Activated naive CD4-positive, alpha-beta T cell treated with anti-CD3 and anti-CD28 coated beads, Interleukin-2, amount 50 U/mL, for 16 hours (primary cell): ENCODE measurements around the gene CENPT.
A peak's percentile ranks its signal among the peaks of the same experiment; 100 is the strongest.

Experiments
- DNase-seq: peaks from one replicate; pipeline ENCODE4 v3.0.0-alpha.2; 2020

The CENPT gene

GRCh38 chr16:67847064-67847861 lies at the start of gene CENPT:
Gene CENPT (minus strand): TSS chr16:67847693. CDS start chr16:67833859, 13,834 bp downstream.
- DNase-seq, result no peak

DNA sequence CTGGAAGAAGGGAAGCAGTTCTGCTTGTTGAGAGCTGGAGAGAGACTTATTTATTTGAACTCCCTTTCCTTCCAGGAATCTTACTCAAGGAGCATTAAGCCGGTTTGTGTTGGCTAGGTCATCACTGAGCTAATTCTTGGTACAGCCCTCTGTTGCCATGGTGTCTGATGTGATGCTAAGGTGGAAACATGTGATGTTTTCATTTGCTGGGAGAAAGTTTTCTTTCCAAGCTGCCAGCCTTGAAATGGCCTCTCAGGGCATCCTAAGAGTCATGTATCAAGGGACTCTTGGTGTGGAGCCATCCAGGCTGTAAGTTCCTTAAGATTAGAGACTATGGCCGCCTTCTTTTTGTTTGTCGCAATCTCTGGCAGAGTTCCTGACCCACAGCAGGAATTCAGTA lies 49.7 kb upstream of the CENPT start:
- DNase-seq, result no peak

GRCh38 chr16:67893743-67894399 lies 46.4 kb upstream of the CENPT start:
- no peak for DNase-seq

GRCh38 chr16:67892899-67893742 lies 45.6 kb upstream of the CENPT start, which contains the start of gene PSKH1:
Gene PSKH1 (plus strand): TSS chr16:67893254. CDS start chr16:67908750, 15,496 bp downstream.
- peak; percentile 94 for DNase-seq

GRCh38 chr16:67892375-67892774 lies 44.9 kb upstream of the CENPT start:
- DNase-seq, result no peak

- DNase-seq, result no peak
Measured at GRCh38 chr16:67888331-67888730, 40.8 kb upstream of the CENPT start.

DNA sequence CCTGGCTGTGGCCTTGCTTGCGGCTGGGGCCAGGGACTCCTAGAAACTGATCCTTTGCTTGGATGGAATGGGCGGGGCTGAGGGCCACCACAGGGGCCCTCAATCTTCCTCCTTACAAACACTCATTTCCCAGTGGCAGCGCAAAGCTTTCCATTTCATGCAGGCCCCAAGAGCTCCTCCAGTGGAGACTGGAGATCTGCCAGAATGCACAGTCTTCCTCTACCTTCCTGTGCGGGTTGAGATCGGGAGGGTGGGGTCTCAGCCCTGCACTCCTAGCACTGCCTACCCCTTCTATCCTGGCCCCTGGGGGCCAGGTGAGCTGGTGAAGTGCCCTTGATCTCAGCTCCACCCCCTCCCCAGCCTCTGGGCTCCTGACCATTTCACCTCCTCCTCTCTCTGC lies 38.9 kb upstream of the CENPT start:
- no peak for DNase-seq

DNA sequence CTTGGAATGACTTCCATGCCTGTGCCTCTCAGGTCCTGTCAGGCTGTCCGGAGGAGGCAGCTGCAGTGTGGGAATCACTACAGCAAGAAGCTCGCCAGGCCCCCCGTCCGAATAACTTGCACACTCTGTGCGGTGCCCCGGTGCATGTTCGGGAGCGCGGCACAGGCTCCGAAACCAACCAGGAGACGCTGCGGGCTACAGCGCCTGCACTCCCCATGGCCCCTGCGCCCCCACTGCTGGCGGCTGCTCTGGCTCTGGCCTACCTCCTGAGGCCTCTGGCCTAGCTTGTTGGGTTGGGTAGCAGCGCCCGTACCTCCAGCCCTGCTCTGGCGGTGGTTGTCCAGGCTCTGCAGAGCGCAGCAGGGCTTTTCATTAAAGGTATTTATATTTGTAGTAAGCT lies 38.5 kb upstream of the CENPT start:
- no peak for DNase-seq

- DNase-seq, result no peak
Measured at GRCh38 chr16:67885545-67885944, 38.1 kb upstream of the CENPT start.

GRCh38 chr16:67884684-67885083 lies 37.2 kb upstream of the CENPT start, which contains the start of gene NRN1L:
Gene NRN1L (plus strand): TSS chr16:67884885. CDS start chr16:67884904, 19 bp downstream.
- no peak for DNase-seq

GRCh38 chr16:67883872-67884261 lies 36.4 kb upstream of the CENPT start:
- peak; percentile 77 for DNase-seq

DNA sequence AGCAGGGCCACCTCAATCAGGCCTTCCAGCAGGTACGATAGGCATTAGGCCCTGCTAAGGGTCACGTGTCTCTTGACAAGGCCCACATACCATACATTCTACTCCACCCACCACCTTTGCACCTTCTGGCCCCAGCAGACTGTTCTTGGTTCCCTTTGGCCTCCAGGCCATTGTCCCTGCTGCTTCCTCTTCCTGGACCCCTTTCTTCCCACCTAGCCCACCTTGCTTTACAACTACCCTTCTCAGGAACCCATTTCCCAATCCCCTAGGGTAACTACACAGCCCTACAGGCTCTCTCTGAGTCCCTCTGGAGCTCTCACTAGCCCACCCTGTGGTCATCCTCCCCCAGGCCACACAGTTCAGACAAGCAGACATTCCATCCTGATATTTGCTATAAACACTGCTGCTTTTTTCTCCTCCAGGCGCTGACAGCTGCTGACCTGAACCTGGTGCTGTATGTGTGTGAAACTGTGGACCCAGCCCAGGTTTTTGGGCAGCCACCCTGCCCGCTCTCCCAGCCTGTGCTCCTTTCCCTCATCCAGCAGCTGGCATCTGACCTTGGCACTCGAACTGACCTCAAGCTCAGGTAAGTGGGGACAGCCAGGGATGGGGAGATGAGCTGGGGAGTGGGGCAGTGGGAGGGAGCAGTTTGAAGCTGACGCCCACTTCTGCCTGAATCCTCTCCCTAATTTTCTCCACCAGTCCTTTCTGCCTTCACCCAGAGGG lies 35.8 kb upstream of the CENPT start:
- no peak for DNase-seq

DNA sequence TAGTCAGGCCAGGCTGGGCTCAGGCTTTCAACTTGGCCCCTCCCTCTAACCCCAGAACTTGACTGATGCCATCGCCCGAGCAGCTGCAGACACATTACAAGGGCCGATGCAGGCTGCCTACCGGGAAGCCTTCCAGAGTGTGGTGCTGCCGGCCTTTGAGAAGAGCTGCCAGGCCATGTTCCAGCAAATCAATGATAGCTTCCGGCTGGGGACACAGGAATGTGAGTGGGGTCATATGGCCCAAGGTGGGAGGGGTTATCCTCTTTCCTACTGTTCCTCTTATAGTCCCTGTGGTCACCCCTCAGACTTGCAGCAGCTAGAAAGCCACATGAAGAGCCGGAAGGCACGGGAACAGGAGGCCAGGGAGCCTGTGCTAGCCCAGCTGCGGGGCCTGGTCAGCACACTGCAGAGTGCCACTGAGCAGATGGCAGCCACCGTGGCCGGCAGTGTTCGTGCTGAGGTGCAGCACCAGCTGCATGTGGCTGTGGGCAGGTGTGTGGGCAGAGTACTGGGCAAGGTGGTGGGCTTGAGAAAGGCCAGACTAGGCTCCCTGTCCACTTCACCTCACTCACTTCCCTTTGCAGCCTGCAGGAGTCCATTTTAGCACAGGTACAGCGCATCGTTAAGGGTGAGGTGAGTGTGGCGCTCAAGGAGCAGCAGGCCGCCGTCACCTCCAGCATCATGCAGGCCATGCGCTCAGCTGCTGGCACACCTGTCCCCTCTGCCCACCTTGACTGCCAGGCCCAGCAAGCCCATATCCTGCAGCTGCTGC lies 35.1 kb upstream of the CENPT start:
- no peak for DNase-seq

DNA sequence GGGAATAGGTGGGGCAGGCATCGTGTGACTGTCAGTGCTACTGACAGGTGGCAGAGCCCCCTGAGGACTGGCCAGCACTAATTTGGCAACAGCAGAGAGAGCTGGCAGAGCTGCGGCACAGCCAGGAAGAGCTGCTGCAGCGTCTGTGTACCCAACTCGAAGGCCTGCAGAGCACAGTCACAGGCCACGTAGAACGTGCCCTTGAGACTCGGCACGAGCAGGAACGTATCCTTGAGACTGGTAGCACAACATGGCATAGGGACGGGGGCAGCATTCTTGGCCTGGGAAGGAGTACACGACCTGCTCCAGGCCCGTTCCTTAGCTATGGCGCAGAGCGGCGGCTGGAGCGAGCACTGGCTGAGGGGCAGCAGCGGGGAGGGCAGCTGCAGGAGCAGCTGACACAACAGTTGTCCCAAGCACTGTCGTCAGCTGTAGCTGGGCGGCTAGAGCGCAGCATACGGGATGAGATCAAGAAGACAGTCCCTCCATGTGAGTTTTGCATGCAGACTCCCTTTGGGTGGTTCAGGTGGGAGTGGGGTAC lies 34.2 kb upstream of the CENPT start:
- no peak for DNase-seq

DNA sequence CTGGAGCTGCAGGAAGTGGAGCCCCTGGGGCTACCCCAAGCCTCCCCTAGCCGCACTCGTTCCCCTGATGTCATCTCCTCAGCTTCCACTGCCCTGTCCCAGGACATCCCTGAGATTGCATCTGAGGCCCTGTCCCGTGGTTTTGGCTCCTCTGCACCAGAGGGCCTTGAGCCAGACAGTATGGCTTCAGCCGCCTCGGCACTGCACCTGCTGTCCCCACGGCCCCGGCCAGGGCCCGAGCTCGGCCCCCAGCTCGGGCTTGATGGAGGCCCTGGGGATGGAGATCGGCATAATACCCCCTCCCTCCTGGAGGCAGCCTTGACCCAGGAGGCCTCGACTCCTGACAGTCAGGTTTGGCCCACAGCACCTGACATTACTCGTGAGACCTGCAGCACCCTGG lies 33.1 kb upstream of the CENPT start:
- no peak for DNase-seq

DNA sequence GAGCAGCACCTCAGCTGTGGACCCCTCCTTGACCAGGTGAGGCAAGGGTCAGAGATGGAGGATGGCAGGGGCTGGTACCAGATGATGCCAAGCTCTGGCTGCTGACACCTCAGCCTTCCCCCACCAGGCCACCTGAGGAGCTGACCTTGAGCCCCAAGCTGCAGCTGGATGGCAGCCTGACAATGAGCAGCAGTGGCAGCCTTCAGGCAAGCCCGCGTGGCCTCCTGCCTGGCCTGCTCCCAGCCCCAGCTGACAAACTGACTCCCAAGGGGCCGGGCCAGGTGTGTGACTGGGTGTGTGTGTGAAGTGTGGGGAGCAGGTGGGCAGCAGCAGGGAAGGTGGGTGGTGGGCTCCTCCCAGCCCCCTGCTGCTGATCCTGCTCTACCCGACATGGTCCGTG lies 32.4 kb upstream of the CENPT start:
- no peak for DNase-seq

DNA sequence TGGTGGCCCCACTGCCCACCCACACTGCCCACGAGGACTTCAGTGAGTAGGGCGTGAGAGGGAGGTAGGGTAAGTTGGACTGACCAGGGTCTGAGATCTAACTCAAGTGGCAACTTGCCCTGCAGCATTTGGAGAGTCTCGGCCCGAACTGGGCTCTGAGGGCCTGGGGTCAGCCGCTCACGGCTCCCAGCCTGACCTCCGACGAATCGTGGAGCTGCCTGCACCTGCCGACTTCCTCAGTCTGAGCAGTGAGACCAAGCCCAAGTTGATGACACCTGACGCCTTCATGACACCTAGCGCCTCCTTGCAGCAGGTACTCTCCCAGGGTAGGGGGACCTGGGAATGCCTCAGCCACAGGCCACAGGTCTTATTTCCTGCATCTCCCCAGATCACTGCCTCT lies 32.0 kb upstream of the CENPT start:
- DNase-seq, result no peak

- DNase-seq, result no peak
Measured at GRCh38 chr16:67878846-67879245, 31.4 kb upstream of the CENPT start.

GRCh38 chr16:67878232-67878631 lies 30.7 kb upstream of the CENPT start:
- no peak for DNase-seq

GRCh38 chr16:67877064-67877463 lies 29.6 kb upstream of the CENPT start:
- no peak for DNase-seq

DNA sequence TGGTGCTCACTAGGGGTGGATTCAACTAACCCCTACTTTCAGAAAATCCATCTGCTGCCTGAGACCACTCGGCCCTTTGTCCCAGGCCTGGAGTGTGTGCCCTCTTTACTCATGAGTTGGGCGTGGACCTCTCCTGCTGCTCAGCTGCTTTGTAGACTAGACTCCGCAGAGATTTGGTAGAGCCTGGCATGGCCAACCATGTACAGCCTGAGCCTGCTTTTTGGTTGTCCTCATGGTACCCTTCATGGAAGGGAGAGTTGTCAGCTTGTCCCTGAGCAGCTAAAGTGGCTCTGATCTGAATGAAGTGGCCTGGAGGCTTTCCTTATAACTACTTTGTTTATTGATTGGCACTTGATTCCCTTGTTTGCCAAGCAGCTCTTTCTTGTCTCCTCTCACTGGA lies 26.9 kb upstream of the CENPT start:
- DNase-seq, result no peak
